Motor neuron (in vitro differentiated cells): ENCODE data around the gene PRXL2B. TPM values are rescaled to one million over a fixed set of nuclear protein-coding genes. Genes with fewer than 3 reads are reported as not detected.

ENCODE experiments used
- ATAC-seq, 8 experiments: fragments of 200-7000 bp; cut with Tn5 transposase; replicated peaks in 6 of 8; 2 replicates each; pipeline ENCODE4 v1.8.0; 2021; ENCODE audit warnings: mild to moderate bottlenecking in 8 of 8, moderate library complexity in 8 of 8
- H3K27ac ChIP-seq, 2 donors: fragments of 250-450 bp; sonication (Bioruptor Pico); 2 replicates each; pipeline ENCODE4 v1.9.0; 2021; ENCODE audit warnings: antibody characterized with exemption in 2 of 2, mild to moderate bottlenecking in 2 of 2, moderate library complexity in 1 of 2
- H3K4me1 ChIP-seq, 2 donors: fragments of 250-450 bp; sonication (Bioruptor Pico); replicated peaks in 1 of 2; 2 replicates each; pipeline ENCODE4 v1.6.1; 2021; ENCODE audit warnings: antibody characterized with exemption in 2 of 2, mild to moderate bottlenecking in 2 of 2, moderate library complexity in 1 of 2
- H3K4me3 ChIP-seq, 5 donors: fragments of 250-450 bp; sonication (Bioruptor Pico); 2 replicates each; pipeline ENCODE4 v1.9.0; 2021; ENCODE audit warnings: antibody characterized with exemption in 5 of 5, mild to moderate bottlenecking in 5 of 5, moderate library complexity in 4 of 5
- WGBS, 10 experiments: fragments of 450-650 bp; shearing (Covaris generic); methylation state at CpG; one replicate each; pipeline ENCODE4 v1.0.0; 2022; 5-methylcytosine and 5-hydroxymethylcytosine counted together
- in situ Hi-C, 9 experiments: fragments of 400-800 bp; cut with MboI; loops; one replicate each; pipeline ENCODE4 v1.15.0; 2021; ENCODE audit warnings: low sequenced_read_pairs in 9 of 9, low pct_unique_long_range_greater_than_20kb in 2 of 9; ENCODE audit not compliant: unreplicated experiment in 9 of 9
- total RNA-seq, 8 experiments: library from RNA; unstranded; fragments of 300-600 nt; gene quantifications; 2 replicates each; pipeline versions ENCODE4 v1.2.3 to v1.2.4, GENCODE V29; 2022

PRXL2B gene
- total RNA-seq, 8 experiments from 2014 or later, result 9.7 to 33.4 (median 18.6) TPM

DNA sequence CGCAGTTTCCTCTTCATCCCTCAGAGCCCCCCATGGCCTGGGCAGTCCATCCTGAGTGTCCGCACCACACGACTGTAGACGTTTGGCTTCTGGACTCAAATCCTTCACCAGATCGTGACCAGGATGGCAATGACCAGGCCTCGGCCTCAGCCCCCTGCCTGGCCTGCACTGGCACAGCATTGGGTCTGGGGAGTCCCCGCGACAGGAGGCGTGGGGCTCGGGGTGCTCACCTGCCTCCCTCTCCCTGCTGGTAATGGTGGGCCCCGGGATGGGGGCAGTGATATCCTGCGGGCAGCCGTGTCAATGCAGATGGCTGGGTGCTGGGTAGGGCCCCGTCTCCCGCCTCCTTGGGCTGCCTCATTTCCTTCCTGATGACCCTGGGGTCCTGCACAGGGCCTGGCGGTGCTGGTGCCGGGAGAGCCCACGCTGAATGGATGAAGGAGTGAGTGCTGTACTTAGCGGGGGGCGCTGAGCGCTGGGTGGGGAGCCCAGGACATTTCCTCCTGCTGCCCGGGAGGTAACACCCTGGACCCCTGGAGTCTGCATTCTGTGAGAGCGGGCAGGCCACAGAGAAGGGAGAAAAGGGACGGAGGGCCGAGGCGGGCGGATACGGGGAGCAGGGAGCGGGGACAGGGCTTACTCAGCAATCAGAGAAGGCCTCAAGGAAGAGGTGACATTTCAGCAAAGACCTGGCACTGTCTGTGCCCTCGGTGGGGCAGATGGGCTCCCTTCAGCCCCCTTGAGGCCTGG lies 32.5 kb upstream of the PRXL2B start:
- peaks cover 42 to 44% of the 10 kb centered on the region in 2 donors for H3K4me1 ChIP-seq
- WGBS, 10 experiments, result 40 to 100% (median 92%) methylated on average over 1 to 9 of the region's 30 CpGs; no CpG with 5 or more reads in 6 of the 10 experiments
- ATAC-seq, result no peak
- no peak overlapping the region for H3K27ac ChIP-seq
- no peak overlapping the region for H3K4me3 ChIP-seq
- in situ Hi-C loops, result loop anchor here in 1 of 9 experiments (25.0 kb wide), 1 partner anchor 883 kb away; no protein-coding TSS in a partner anchor

DNA sequence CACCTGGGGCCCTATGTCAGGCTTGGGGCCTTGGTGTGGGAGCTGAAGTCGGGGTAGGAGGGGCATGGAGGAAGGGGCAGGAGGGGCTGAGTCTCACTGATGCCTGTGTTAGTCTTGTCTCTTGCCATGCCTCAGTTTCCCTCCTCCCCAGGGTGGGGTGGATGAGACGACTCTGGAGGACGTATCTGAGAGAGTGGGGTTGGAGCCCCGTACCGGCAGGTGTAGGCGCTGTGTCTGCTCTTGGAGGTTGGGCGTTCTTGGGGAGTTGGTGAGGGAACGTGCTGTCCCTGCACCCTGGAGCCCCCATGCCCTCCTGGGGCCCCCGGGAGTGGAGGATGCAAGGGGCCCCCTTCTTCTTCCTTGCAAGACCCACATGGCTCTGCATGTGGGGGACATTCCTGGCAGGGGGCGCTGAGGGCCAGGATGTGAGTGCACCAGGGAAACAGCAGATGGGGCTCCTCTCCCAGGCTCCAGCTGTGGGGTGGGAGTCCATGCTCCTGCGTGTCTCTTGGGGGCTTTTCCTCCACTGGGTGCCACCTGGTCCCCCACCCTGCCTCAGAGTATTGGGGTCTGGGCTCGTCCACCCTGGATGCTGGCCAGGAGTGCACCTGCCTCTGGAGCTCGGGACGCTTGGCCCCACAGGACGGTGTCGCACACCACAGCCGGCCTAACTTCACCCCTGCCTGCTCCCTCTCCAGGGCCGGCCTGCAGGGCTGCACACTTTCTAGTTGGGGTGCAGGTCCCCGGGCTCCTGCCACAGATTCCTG lies 31.8 kb upstream of the PRXL2B start:
- no peak overlapping the region for H3K27ac ChIP-seq
- no peak overlapping the region for H3K4me3 ChIP-seq
- whole genome bisulfite sequencing, 10 experiments, result 0 to 90% (median 80%) methylated on average over 1 to 9 of the region's 19 CpGs; no CpG with 5 or more reads in 4 of the 10 experiments
- peak in 5 of 8 experiments; percentile 4 to 23 (median 11) for ATAC-seq
- peaks cover 34 to 37% of the 10 kb centered on the region in 2 donors for H3K4me1 ChIP-seq
- in situ Hi-C loops, result loop anchor here in 1 of 9 experiments (25.0 kb wide), 1 partner anchor 882 kb away; no protein-coding TSS in a partner anchor

DNA sequence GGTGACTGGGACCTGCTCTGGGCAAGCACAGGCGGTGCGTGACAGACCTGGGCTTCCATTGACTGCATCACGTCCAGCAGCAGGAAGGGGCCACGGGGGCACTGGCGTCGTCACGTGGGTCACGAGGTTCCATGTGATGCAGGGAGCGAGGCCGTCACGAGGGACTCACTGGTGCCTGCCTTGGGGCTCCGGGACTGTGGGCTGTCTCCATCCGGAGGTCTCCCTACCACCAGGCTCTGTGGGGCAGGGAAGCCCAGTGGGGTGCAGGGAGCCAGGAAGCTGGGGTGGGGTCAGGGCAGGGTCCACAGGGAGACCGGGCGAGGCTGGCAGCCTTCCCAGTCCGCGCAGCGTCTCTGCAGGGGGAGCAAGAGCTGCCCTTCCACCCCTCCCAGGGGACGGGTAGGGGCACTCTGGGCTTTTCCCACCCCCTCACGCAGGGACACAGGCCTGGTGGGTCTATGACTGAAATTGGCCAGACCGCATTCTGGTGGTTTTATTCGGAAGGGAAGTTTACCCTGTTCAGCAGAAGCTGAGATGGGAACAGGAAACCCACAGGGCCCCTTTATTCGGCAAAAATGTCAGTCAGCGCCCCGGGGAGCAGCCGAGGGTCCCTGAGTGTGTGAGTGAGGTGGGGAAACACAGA lies 30.8 kb upstream of the PRXL2B start:
- H3K4me3 ChIP-seq, result no peak overlapping the region
- peak in 7 of 8 experiments; percentile 11 to 43 (median 20) for ATAC-seq
- H3K4me1 ChIP-seq, result peaks cover 29 to 30% of the 10 kb centered on the region in 2 donors
- in situ Hi-C loops, result loop anchor here in 1 of 9 experiments (25.0 kb wide), 1 partner anchor 882 kb away; no protein-coding TSS in a partner anchor
- H3K27ac ChIP-seq, result peak overlapping the region in 1 of 2 donors; percentile 3
- WGBS, 10 experiments, result 12 to 67% (median 20%) methylated on average over 1 to 9 of the region's 26 CpGs; no CpG with 5 or more reads in 7 of the 10 experiments

DNA sequence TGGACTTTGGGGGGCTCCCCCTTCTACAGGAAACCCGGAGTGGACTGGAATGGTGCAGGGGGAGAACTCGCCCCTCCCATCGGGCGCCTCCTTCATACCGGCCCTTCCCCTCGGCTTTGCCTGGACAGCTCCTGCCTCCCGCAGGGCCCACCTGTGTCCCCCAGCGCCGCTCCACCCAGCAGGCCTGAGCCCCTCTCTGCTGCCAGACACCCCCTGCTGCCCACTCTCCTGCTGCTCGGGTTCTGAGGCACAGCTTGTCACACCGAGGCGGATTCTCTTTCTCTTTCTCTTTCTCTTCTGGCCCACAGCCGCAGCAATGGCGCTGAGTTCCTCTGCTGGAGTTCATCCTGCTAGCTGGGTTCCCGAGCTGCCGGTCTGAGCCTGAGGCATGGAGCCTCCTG lies 30.3 kb upstream of the PRXL2B start, which contains the start of gene TNFRSF14:
TSS of gene TNFRSF14 (plus strand) at position 95 of the 401 bp plus-strand sequence. CDS start at position 389, 294 bp downstream.
- Histone ChIP-seq H3K27ac (peak within 1 kb of the TSS in 1 of 2 donors; percentile 3), H3K4me3 (no peak within 1 kb of the TSS), H3K4me1 (peaks cover 29 to 30% of the 10 kb centered on the region in 2 donors)
- WGBS, 10 experiments, result 0 to 80% (median 57%) methylated on average over 2 to 8 of the region's 16 CpGs; no CpG with 5 or more reads in 6 of the 10 experiments
- in situ Hi-C loops, result loop anchor here in 1 of 9 experiments (25.0 kb wide), 1 partner anchor 881 kb away; no protein-coding TSS in a partner anchor
- peak; percentile 6 to 72 (median 16) for ATAC-seq

DNA sequence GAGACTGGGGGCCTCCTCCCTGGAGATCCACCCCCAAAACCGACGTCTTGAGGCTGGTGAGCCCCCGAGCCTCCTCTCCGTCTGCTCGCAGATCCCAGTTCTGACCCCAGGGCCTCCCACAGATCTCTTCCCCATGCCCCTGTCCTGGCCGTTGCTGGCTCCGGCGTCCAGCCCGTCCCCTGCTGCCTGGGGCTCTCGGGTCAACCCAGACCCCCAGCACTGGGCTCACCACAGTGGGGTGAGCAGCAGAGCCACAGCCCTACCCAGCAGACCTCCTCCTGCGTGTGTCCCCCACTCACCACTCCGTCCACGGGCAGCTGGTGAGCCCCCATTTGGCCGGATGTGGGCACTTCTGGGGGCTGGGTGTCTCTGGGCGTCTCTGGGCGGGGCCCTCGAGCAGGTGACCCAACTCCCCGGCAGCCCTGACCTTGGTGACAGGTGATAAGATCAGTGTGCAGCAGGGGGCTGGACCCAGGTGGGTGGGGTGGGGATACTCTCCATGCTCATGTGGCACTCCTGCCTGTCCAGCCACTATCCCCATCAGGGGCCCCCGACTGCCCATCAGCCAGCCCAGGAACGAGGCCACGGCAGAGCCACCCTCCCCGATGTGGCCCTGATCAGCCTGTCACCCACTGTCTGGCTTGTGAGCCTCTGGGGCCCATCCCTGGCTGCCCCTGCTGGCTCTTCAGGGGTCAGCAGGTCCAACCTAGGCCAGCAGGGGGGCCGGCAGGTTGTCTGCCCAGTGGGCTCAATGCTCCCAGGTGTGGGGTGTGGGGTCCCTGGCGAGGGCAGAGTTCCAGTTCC lies 29.7 kb upstream of the PRXL2B start:
- in situ Hi-C loops, result loop anchor here in 1 of 9 experiments (25.0 kb wide), 1 partner anchor 880 kb away; no protein-coding TSS in a partner anchor
- Histone ChIP-seq H3K4me1 (peaks cover 29 to 30% of the 10 kb centered on the region in 2 donors), H3K4me3 (no peak overlapping the region), H3K27ac (no peak overlapping the region)
- 40 to 100% (median 60%) methylated on average over 1 to 10 of the region's 24 CpGs; no CpG with 5 or more reads in 6 of the 10 experiments for WGBS, 10 experiments
- peak in 6 of 8 experiments; percentile 1 to 48 (median 16) for ATAC-seq

DNA sequence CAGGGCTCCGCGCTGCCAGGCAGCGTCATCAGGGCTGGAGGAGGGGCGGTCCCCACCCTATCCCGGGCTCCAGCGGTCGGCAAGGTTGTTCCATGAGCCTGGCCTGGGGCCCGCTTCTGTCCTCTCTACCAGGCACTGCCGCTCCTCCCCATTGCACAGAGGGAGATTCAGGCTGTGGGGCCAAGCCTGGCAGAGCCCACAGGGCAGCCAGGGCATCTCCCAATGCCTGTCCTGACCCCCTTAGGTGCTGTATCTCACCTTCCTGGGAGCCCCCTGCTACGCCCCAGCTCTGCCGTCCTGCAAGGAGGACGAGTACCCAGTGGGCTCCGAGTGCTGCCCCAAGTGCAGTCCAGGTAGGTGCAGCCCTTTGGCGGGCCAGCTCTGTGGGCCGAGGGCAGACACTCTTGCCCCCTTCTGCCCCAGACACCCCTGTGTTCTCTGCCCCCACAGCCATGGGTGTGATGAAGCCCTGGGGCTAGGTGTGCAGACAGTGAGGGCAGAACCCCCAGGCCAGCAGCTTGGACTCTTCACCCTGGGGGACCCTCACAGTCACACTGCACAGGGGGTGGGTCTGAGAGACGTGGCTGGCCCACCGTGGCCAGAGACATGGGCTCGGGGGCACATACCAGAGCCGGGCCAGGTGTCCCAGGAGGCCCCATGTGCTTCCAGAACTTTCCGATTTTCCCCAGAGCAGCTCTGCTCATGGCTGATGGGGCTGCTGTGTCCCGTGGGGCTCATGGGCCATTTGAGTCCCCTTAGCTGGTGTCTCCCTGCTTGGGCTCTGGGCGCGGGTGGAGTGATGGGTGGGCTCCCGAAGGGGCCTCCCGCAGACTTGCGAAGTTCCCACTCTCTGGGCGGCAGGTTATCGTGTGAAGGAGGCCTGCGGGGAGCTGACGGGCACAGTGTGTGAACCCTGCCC lies 28.8 kb upstream of the PRXL2B start:
- whole genome bisulfite sequencing, 10 experiments, result 83 to 87% methylated on average over 1 to 10 of the region's 30 CpGs; no CpG with 5 or more reads in 8 of the 10 experiments
- H3K4me1 ChIP-seq, result peaks cover 29% of the 10 kb centered on the region in 2 donors
- H3K4me3 ChIP-seq, result no peak overlapping the region
- no peak overlapping the region for H3K27ac ChIP-seq
- in situ Hi-C loops, result loop anchor here in 1 of 9 experiments (25.0 kb wide), 1 partner anchor 880 kb away; no protein-coding TSS in a partner anchor
- ATAC-seq, result peak in 2 of 8 experiments; percentile 2 to 3

DNA sequence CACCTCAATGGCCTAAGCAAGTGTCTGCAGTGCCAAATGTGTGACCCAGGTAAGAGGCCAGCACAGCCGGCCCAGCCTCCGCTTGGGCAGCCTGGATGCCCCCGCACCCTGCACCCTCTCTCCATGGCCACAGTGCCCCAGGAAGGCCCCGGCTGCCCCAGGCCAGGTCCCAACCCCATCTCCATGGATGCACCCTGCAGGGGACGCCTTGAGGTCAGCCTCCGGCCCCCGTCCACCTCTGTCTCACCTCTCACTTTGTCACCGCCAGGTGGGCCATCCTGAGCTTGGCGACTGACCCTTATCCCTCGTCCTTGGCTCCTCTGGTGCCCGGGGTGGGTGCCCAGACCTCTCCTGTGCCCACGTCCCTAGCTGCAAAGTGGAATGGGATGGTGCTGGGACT lies 28.2 kb upstream of the PRXL2B start:
- no peak for ATAC-seq
- no peak overlapping the region for H3K4me3 ChIP-seq
- in situ Hi-C loops, result loop anchor here in 1 of 9 experiments (25.0 kb wide), 1 partner anchor 879 kb away; no protein-coding TSS in a partner anchor
- H3K4me1 ChIP-seq, result peaks cover 33% of the 10 kb centered on the region in 2 donors
- H3K27ac ChIP-seq, result no peak overlapping the region
- 60 to 100% (median 80%) methylated on average over 1 to 8 of the region's 12 CpGs; no CpG with 5 or more reads in 5 of the 10 experiments for WGBS, 10 experiments

DNA sequence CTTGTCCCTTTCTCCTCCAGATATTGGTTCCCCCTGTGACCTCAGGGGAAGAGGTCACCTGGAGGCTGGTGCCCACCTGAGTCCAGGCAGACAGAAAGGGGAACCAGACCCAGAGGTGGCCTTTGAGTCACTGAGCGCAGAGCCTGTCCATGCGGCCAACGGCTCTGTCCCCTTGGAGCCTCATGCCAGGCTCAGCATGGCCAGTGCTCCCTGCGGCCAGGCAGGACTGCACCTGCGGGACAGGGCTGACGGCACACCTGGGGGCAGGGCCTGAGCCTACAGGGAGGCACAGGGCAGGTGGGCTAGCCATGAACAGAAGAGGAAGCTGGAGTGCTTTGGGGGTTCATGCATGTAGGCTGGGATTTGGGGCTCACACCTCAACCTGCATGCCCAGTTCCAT lies 27.7 kb upstream of the PRXL2B start:
- Histone ChIP-seq H3K4me1 (peaks cover 30% of the 10 kb centered on the region in 2 donors), H3K4me3 (no peak overlapping the region)
- in situ Hi-C loops, result loop anchor here in 1 of 9 experiments (25.0 kb wide), 1 partner anchor 878 kb away; no protein-coding TSS in a partner anchor

DNA sequence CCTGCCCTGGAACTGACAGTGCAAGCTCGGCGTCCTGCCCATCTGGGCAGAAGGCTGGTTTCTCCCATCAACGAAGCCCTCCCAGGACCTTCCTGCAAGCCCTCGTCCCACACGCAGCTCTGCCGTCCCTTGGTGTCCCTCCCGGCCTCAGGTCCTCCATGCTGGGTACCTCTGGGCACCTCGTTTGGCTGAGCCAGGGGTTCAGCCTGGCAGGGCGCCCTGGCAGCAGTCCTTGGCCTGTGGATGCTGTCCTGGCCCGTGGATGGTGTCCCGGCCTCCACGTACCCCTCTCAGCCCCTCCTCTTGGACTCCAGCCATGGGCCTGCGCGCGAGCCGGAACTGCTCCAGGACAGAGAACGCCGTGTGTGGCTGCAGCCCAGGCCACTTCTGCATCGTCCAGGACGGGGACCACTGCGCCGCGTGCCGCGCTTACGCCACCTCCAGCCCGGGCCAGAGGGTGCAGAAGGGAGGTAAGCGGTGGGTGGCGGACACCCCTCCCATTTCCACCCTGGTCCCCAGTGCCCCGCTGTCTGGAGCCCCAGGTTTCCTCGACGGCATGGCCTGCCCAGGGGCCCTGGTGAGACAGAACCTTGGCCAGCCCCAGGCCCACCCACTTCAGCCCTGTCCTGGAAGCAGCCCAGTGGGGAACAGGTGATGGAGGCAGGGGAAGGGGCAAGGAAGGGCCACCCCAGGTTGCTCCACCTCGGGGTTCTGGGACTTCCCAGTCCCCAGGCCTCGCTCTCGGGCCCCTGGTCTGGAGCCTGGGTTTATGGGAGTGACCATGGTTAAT lies 26.9 kb upstream of the PRXL2B start:
- H3K4me3 ChIP-seq, result no peak overlapping the region
- peaks cover 25 to 30% of the 10 kb centered on the region in 2 donors for H3K4me1 ChIP-seq
- in situ Hi-C loops, result loop anchor here in 1 of 9 experiments (25.0 kb wide), 1 partner anchor 878 kb away; no protein-coding TSS in a partner anchor
- H3K27ac ChIP-seq, result no peak overlapping the region
- ATAC-seq, result no peak
- WGBS, 10 experiments, result 30 to 95% (median 76%) methylated on average over 2 to 12 of the region's 35 CpGs; no CpG with 5 or more reads in 5 of the 10 experiments

More for the DNA sequence above, 27.7 kb upstream of the PRXL2B start:
- no peak for ATAC-seq
- 92 to 100% (median 100%) methylated on average over 1 to 3 of the region's 6 CpGs; no CpG with 5 or more reads in 5 of the 10 experiments for WGBS, 10 experiments
- H3K27ac ChIP-seq, result no peak overlapping the region
